IMR-90 (cell line): ENCODE measurements around the gene OTUD5. TPM values are rescaled to one million over a fixed set of nuclear protein-coding genes. Genes with fewer than 3 reads are reported as not detected.

Experiments
- ATAC-seq: fragments of 200-7000 bp; cut with Tn5 transposase; 2 replicates; pipeline ENCODE4 v1.9.1; 2020; ENCODE audit warnings: low read depth, mild to moderate bottlenecking, moderate library complexity
- BruUV-seq: library from RNA; stranded (reverse); fragments of 400-500 nt; replicated peaks from 2 replicates; lab custom pipeline; 2021; lab: Mats Ljungman, UMichigan
- CTCF ChIA-PET: fragments of 300-600 bp; formaldehyde crosslinking; extraction: SDS; loops from one replicate; lab custom pipeline; 2021; ENCODE audit warnings: antibody characterized with exemption; lab: Yijun Ruan, JAX
- POLR2A ChIA-PET: fragments of 300-600 bp; sonication (Branson Sonifier 250); formaldehyde crosslinking; loops from one replicate; lab custom pipeline; 2022; ENCODE audit warnings: antibody characterized with exemption; ENCODE audit not compliant: unreplicated experiment; lab: Charles Lee
- DNase-seq: peaks from one replicate; pipeline ENCODE4 v3.0.0; 2013
- H2AFZ ChIP-seq: replicated peaks from 2 replicates; pipeline ENCODE3; 2013; ENCODE audit warnings: low read length, mild to moderate bottlenecking; ENCODE audit not compliant: poor library complexity
- H2AK5ac ChIP-seq: 2 replicates; pipeline ENCODE4 v1.6.1; 2013; ENCODE audit warnings: low read depth, low read length, inconsistent platforms
- H2AK9ac ChIP-seq: replicated peaks from 2 replicates; pipeline ENCODE3; 2013; ENCODE audit warnings: mild to moderate bottlenecking, low read depth, low read length, moderate library complexity; ENCODE audit not compliant: poor library complexity
- H2BK120ac ChIP-seq: 2 replicates; pipeline ENCODE4 v1.6.1; 2013; ENCODE audit warnings: low read depth, low read length, inconsistent platforms
- H2BK15ac ChIP-seq: 3 replicates; pipeline ENCODE4 v1.6.1; 2013; ENCODE audit warnings: low read depth, low read length, inconsistent platforms
- H2BK20ac ChIP-seq: 2 replicates; pipeline ENCODE4 v1.6.1; 2013; ENCODE audit warnings: low read depth, mild to moderate bottlenecking, inconsistent platforms, low read length, moderate library complexity
- H2BK5ac ChIP-seq: 2 replicates; pipeline ENCODE4 v1.6.1; 2013; ENCODE audit warnings: mild to moderate bottlenecking, low read depth, low read length, inconsistent platforms; ENCODE audit not compliant: poor library complexity, severe bottlenecking
- H3K14ac ChIP-seq: replicated peaks from 2 replicates; pipeline ENCODE4 v1.6.1; 2013; ENCODE audit warnings: low read depth, low read length, inconsistent platforms
- H3K18ac ChIP-seq: 2 replicates; pipeline ENCODE4 v1.6.1; 2013; ENCODE audit warnings: low read depth, low read length, control low read depth
- H3K23ac ChIP-seq: 2 replicates; pipeline ENCODE4 v1.6.1; 2013; ENCODE audit warnings: low read depth, low read length, inconsistent platforms
- H3K27ac ChIP-seq: 2 replicates; pipeline ENCODE4 v1.5.1; 2013; ENCODE audit warnings: mild to moderate bottlenecking, control low read depth, low read length; ENCODE audit not compliant: insufficient read depth
- H3K27me3 ChIP-seq: 2 replicates; pipeline ENCODE4 v1.6.1; 2013; ENCODE audit warnings: low read length; ENCODE audit not compliant: control insufficient read depth, insufficient read depth
- H3K36me3 ChIP-seq: 2 replicates; pipeline ENCODE4 v1.6.1; 2013; ENCODE audit warnings: low read length, mixed read lengths; ENCODE audit not compliant: control insufficient read depth, insufficient read depth
- H3K4ac ChIP-seq: 2 replicates; pipeline ENCODE4 v1.6.1; 2013; ENCODE audit warnings: low read depth, low read length, inconsistent platforms
- H3K4me1 ChIP-seq: 2 replicates; pipeline ENCODE4 v1.6.1; 2013; ENCODE audit warnings: low read length, mixed read lengths; ENCODE audit not compliant: control insufficient read depth, insufficient read depth
- H3K4me2 ChIP-seq: 2 replicates; pipeline ENCODE4 v1.6.1; 2013; ENCODE audit warnings: low read depth, mild to moderate bottlenecking, control low read depth, low read length, moderate library complexity
- H3K4me3 ChIP-seq: 2 replicates; pipeline ENCODE4 v1.5.1; 2013; ENCODE audit warnings: low read depth, mild to moderate bottlenecking, control low read depth, low read length, moderate library complexity; ENCODE audit not compliant: insufficient read depth
- H3K56ac ChIP-seq: 2 replicates; pipeline ENCODE4 v1.6.1; 2013; ENCODE audit warnings: low read length, inconsistent platforms; ENCODE audit not compliant: insufficient read depth; ENCODE audit errors: extremely low read depth
- H3K79me1 ChIP-seq, 2 experiments: 2 replicates each; pipeline ENCODE4 v1.6.1; 2013; ENCODE audit warnings: low read length in 2 of 2, inconsistent platforms in 1 of 2, low read depth in 1 of 2
- H3K9ac ChIP-seq: 2 replicates; pipeline ENCODE4 v1.6.1; 2013; ENCODE audit warnings: low read depth, low read length, control low read depth
- H3K9me1 ChIP-seq: 2 replicates; pipeline ENCODE4 v1.6.1; 2013; ENCODE audit warnings: low read length, inconsistent platforms; ENCODE audit not compliant: insufficient read depth
- H3K9me3 ChIP-seq: 2 replicates; pipeline ENCODE4 v1.6.1; 2013; ENCODE audit warnings: low read length; ENCODE audit not compliant: control insufficient read depth, insufficient read depth
- H4K20me1 ChIP-seq: 2 replicates; pipeline ENCODE4 v1.6.1; 2013; ENCODE audit warnings: low read length, inconsistent platforms; ENCODE audit not compliant: insufficient read depth
- H4K5ac ChIP-seq: 2 replicates; pipeline ENCODE4 v1.6.1; 2013; ENCODE audit warnings: mild to moderate bottlenecking, low read depth, low read length, control low read depth
- H4K8ac ChIP-seq, 2 experiments: 2 replicates each; pipeline ENCODE4 v1.6.1; 2013; ENCODE audit warnings: low read depth in 2 of 2, low read length in 2 of 2, control low read depth in 1 of 2, inconsistent platforms in 1 of 2
- H4K91ac ChIP-seq: 2 replicates; pipeline ENCODE4 v1.6.1; 2013; ENCODE audit warnings: low read depth, low read length, inconsistent platforms; ENCODE audit not compliant: insufficient read depth
- BHLHE40 ChIP-seq: fragments of 150-350 bp; IDR thresholded peaks from 2 replicates; pipeline ENCODE4 v1.6.1; 2016; ENCODE audit warnings: mild to moderate bottlenecking, low read depth, low read length
- CTCF ChIP-seq: conservative IDR thresholded peaks from 2 replicates; pipeline ENCODE4 v1.5.1; 2012; ENCODE audit warnings: mild to moderate bottlenecking, low read depth, low read length, improper control_type of control experiment
- FOS ChIP-seq: fragments of 150-350 bp; IDR thresholded peaks from 2 replicates; pipeline ENCODE4 v1.6.1; 2016; ENCODE audit warnings: low read depth, low read length
- MAFK ChIP-seq: IDR thresholded peaks from 2 replicates; pipeline ENCODE4 v1.6.1; 2012; ENCODE audit warnings: low read depth, low read length, improper control_type of control experiment
- POLR2A ChIP-seq: IDR thresholded peaks from 2 replicates; pipeline ENCODE4 v1.6.1; 2012; ENCODE audit warnings: mild to moderate bottlenecking, low read depth, low read length
- RAD21 ChIP-seq: IDR thresholded peaks from 2 replicates; pipeline ENCODE4 v1.6.1; 2012; ENCODE audit warnings: low read length, improper control_type of control experiment
- RFX5 ChIP-seq: IDR thresholded peaks from 2 replicates; pipeline ENCODE4 v1.8.0; 2012; ENCODE audit warnings: low read depth, mild to moderate bottlenecking, low read length, moderate library complexity
- USF2 ChIP-seq: fragments of 150-350 bp; IDR thresholded peaks from 2 replicates; pipeline ENCODE4 v1.6.1; 2017; ENCODE audit warnings: mild to moderate bottlenecking, antibody characterized with exemption, low read length, low read depth
- WGBS, 2 experiments: methylation state at CpG; one replicate each; pipeline versions ENCODE4 v1.1.5 to v1.1.7; 2013; ENCODE audit warnings: missing lambda C conversion rate in 2 of 2; ENCODE audit not compliant: insufficient read length in 1 of 2; ENCODE audit errors: extremely low coverage in 2 of 2; 5-methylcytosine and 5-hydroxymethylcytosine counted together
- dilution Hi-C: fragments of 300-500 bp; cut with HindIII; formaldehyde crosslinking; loops from one replicate; pipeline ENCODE4 v1.14.3; 2018; ENCODE audit warnings: low sequenced_read_pairs; ENCODE audit not compliant: unreplicated experiment
- in situ Hi-C: fragments of 300-500 bp; cut with MboI; formaldehyde crosslinking; loops from 3 replicates; pipeline ENCODE4 v1.14.3; 2019; ENCODE audit warnings: low sequenced_read_pairs, inconsistent platforms, mixed read lengths
- intact Hi-C: fragments of 100-400 bp; cut with micrococcal nuclease; formaldehyde crosslinking; loops from 2 replicates; pipeline ENCODE4 v1.10.0; 2022
- polyA plus RNA-seq, 3 experiments: library from polyadenylated mRNA; depleted of rRNA; stranded (reverse); fragments of >200 nt; gene quantifications; 2 replicates each; pipeline ENCODE4 v1.2.3, GENCODE V29; 2012; ENCODE audit warnings: low replicate concordance in 1 of 3
- total RNA-seq: library from RNA; depleted of rRNA; stranded (reverse); fragments of >200 nt; gene quantifications from 2 replicates; pipeline ENCODE4 v1.2.3, GENCODE V29; 2012

The OTUD5 gene
- total and polyA plus RNA-seq, 2 of the 4 experiments (the other 2 are of a cell fraction), result 30.6 to 50.4 TPM

GRCh38 chrX:48997455-48997854 lies 40.0 kb upstream of the OTUD5 start:
- no peak overlapping the region for H4K91ac ChIP-seq
- POLR2A ChIA-PET, result no interaction called here
- dilution Hi-C loops (no loop called here), intact Hi-C loops (no loop called here), in situ Hi-C loops (no loop called here)
- WGBS, 2 experiments, result 85 to 90% methylated on average over 2 of the region's 3 CpGs
- no peaks in the 10 kb centered on the region for H3K9me3 ChIP-seq
- H3K9ac ChIP-seq, result no peak overlapping the region
- no peak overlapping the region for H3K14ac ChIP-seq
- no peak overlapping the region for H2AK5ac ChIP-seq
- CTCF ChIA-PET, result no interaction called here
- TF ChIP-seq MAFK (no peak), RFX5 (no peak), RAD21 (no peak), POLR2A (no peak), BHLHE40 (no peak), FOS (no peak), CTCF (no peak), USF2 (no peak)
- no peaks in the 10 kb centered on the region for H3K9me1 ChIP-seq
- H3K27me3 ChIP-seq, result no peaks in the 10 kb centered on the region
- no peak for DNase-seq
- H3K56ac ChIP-seq, result no peak overlapping the region
- H2AFZ ChIP-seq, result no peak overlapping the region
- no peaks in the 10 kb centered on the region; the same call in 1 of the 2 replicates for H3K4me1 ChIP-seq
- no peak overlapping the region for H3K4me3 ChIP-seq
- no peak overlapping the region for H3K27ac ChIP-seq
- H4K8ac ChIP-seq, result no peak overlapping the region
- no peak overlapping the region for H2BK15ac ChIP-seq
- ATAC-seq, result no peak
- no peak overlapping the region for H3K4ac ChIP-seq
- no peak overlapping the region for H2BK5ac ChIP-seq
- peaks cover 7 to 33% of the 10 kb centered on the region in 2 experiments for H3K79me1 ChIP-seq
- H2BK20ac ChIP-seq, result no peak overlapping the region
- H4K20me1 ChIP-seq, result no peaks in the 10 kb centered on the region
- H2AK9ac ChIP-seq, result no peak overlapping the region
- H4K5ac ChIP-seq, result no peak overlapping the region
- H3K36me3 ChIP-seq, result peaks cover 18% of the 10 kb centered on the region
- no peak overlapping the region for H2BK120ac ChIP-seq
- H3K4me2 ChIP-seq, result no peak overlapping the region
- no peak overlapping the region for H3K23ac ChIP-seq
- no TSS peak for BruUV-seq
- H3K18ac ChIP-seq, result no peak overlapping the region
